K562 (cell line): ENCODE measurements around the gene CYB5D1. TPM values are rescaled to one million over a fixed set of nuclear protein-coding genes. Genes with fewer than 3 reads are reported as not detected.

Experiments used
- CTBP1 ChIP-seq: fragments of 450-650 bp; IDR thresholded peaks from 2 replicates; pipeline ENCODE4 v1.6.1; 2016; ENCODE audit warnings: borderline replicate concordance
- ETV1 ChIP-seq: fragments of 450-650 bp; conservative IDR thresholded peaks from 2 replicates; pipeline ENCODE4 v1.6.1; 2016; ENCODE audit warnings: missing genetic modification characterization, control low read depth, low read depth, missing compliant biosample characterization
- HIVEP1 ChIP-seq: fragments of 250-450 bp; sonication (Bioruptor Pico); IDR thresholded peaks from 2 replicates; pipeline ENCODE4 v1.4.0; 2020; ENCODE audit warnings: mild to moderate bottlenecking
- HNRNPLL ChIP-seq: fragments of 200-400 bp; formaldehyde crosslinking; IDR thresholded peaks from 2 replicates; pipeline ENCODE4 v1.6.1; 2017; ENCODE audit warnings: low read length, low read depth, mild to moderate bottlenecking; ENCODE audit not compliant: poor library complexity, severe bottlenecking
- KAT2B ChIP-seq: IDR thresholded peaks from one replicate; pipeline ENCODE4 v1.6.1; 2012; ENCODE audit warnings: low read depth, mild to moderate bottlenecking, control low read depth, inconsistent platforms, low read length, moderate library complexity
- KDM5B ChIP-seq: fragments of 200-600 bp; sonication (generic); IDR thresholded peaks from 2 replicates; pipeline ENCODE4 v1.6.1; 2012; ENCODE audit warnings: low read depth, mild to moderate bottlenecking, moderate library complexity, low read length, control low read depth, inconsistent platforms; ENCODE audit not compliant: insufficient replicate concordance
- MAFK ChIP-seq: IDR thresholded peaks from 2 replicates; pipeline ENCODE4 v1.6.1; 2011; ENCODE audit warnings: low read length, improper control_type of control experiment
- NRF1 ChIP-seq, 2 experiments: fragments of 450-650 bp; IDR thresholded peaks in 1 of 2; conservative IDR thresholded peaks in 1 of 2; 2 replicates each; pipeline ENCODE4 v1.6.1; 2014; ENCODE audit warnings: mild to moderate bottlenecking in 2 of 2
- POLR2G ChIP-seq: fragments of 200-400 bp; formaldehyde crosslinking; IDR thresholded peaks from 2 replicates; pipeline ENCODE4 v1.6.1; 2017; ENCODE audit warnings: low read depth, mild to moderate bottlenecking, antibody characterized with exemption, low read length, moderate library complexity
- SAFB ChIP-seq: fragments of 200-400 bp; formaldehyde crosslinking; IDR thresholded peaks from 2 replicates; pipeline ENCODE4 v1.6.1; 2017; ENCODE audit warnings: low read depth, low read length, borderline replicate concordance
- ZNF212 ChIP-seq: fragments of 450-650 bp; formaldehyde crosslinking; IDR thresholded peaks from 2 replicates; pipeline ENCODE4 v1.4.0; 2020; ENCODE audit warnings: mild to moderate bottlenecking
- ZNF436 ChIP-seq: fragments of 250-450, 450-650 bp; sonication (Bioruptor Pico); formaldehyde crosslinking; IDR thresholded peaks from 2 replicates; pipeline ENCODE4 v1.7.0; 2020; ENCODE audit warnings: mild to moderate bottlenecking
- ZNF551 ChIP-seq: fragments of 250-450 bp; sonication (Bioruptor Pico); IDR thresholded peaks from 2 replicates; pipeline ENCODE4 v1.5.0; 2021; ENCODE audit warnings: mild to moderate bottlenecking, moderate library complexity
- polyA plus RNA-seq, 8 experiments: library from polyadenylated mRNA; depleted of rRNA in 4 of 8; stranded (reverse) in 5 of 8; unstranded in 3 of 8; fragments of >200 nt; fragmentation: Nextera tagmentation in 2 of 8; fragmentation: Illumina TruSeq in 1 of 8; extraction: Ambion mirVana in 2 of 8; extraction: Trizol in 1 of 8; gene quantifications; 2 replicates each; pipeline versions ENCODE4 v1.2.1 to v1.2.3, GENCODE V29; 2011 to 2014; ENCODE audit warnings: inconsistent platforms in 1 of 8, missing spikeins in 1 of 8
- total RNA-seq, 7 experiments: library from RNA; depleted of rRNA in 6 of 7; stranded (reverse); fragments of >200 nt in 6 of 7; fragmentation: Illumina TruSeq in 2 of 7; extraction: Trizol in 2 of 7; gene quantifications; 2 replicates each; pipeline versions ENCODE4 v1.2.1 to v1.2.3, GENCODE V29; 2011 to 2021; ENCODE audit warnings: low replicate concordance in 1 of 7
- TF ChIP-seq, protein P1 (sequence below): fragments of 450-650 bp; IDR thresholded peaks from 2 replicates; pipeline ENCODE4 v1.6.1; 2016; ENCODE audit warnings: low read depth
- TF ChIP-seq, protein P2 (sequence below): fragments of 450-650 bp; IDR thresholded peaks from 2 replicates; pipeline ENCODE4 v1.6.1; 2017; ENCODE audit warnings: antibody characterized with exemption, mild to moderate bottlenecking

Gene CYB5D1
- total and polyA plus RNA-seq, 9 of the 15 experiments (the other 6 are each of a cell fraction or from before 2014, with no cell fraction given), result 2.4 to 7.9 (median 5.7) TPM

DNA sequence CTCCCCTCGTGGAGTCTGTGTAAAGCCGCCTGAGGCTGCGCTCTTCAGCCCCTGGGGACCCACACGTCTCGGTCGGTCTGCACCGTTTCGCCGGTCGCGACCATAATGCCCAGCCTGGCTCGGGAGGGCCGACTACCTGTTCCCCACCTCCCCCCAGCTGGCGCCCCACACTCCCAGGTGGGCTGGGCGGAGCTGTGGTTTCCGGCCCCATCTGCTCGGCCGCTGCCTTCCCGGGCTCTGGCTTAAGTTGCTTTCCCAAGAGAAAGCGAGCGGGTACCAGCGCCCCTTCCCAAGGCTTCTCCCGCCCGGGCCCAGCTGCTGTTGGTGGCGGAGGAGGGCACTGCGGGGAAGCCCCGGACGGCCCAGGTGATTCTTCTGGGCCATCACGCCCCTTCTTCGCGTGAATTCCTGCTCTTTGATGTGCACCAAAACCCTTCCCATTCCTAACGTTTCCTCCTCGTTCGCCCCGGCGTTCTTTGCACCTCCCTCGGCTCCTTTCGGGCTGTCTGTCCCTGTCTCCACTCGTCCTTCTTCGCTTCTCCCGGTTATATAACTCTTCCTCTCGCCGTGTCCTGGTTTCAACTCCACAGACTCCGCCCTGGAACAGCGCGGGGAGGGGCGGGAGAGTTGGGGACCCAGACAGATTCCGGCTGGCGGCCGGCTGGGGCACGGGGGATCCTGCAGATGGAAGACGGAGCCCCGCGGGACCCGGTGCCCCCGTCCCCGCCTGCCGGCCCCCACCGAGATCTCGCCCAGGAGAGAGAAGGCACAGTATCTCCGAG is 21.8 kb upstream of the CYB5D1 start (continued):
- TF ChIP-seq, protein P1, sequence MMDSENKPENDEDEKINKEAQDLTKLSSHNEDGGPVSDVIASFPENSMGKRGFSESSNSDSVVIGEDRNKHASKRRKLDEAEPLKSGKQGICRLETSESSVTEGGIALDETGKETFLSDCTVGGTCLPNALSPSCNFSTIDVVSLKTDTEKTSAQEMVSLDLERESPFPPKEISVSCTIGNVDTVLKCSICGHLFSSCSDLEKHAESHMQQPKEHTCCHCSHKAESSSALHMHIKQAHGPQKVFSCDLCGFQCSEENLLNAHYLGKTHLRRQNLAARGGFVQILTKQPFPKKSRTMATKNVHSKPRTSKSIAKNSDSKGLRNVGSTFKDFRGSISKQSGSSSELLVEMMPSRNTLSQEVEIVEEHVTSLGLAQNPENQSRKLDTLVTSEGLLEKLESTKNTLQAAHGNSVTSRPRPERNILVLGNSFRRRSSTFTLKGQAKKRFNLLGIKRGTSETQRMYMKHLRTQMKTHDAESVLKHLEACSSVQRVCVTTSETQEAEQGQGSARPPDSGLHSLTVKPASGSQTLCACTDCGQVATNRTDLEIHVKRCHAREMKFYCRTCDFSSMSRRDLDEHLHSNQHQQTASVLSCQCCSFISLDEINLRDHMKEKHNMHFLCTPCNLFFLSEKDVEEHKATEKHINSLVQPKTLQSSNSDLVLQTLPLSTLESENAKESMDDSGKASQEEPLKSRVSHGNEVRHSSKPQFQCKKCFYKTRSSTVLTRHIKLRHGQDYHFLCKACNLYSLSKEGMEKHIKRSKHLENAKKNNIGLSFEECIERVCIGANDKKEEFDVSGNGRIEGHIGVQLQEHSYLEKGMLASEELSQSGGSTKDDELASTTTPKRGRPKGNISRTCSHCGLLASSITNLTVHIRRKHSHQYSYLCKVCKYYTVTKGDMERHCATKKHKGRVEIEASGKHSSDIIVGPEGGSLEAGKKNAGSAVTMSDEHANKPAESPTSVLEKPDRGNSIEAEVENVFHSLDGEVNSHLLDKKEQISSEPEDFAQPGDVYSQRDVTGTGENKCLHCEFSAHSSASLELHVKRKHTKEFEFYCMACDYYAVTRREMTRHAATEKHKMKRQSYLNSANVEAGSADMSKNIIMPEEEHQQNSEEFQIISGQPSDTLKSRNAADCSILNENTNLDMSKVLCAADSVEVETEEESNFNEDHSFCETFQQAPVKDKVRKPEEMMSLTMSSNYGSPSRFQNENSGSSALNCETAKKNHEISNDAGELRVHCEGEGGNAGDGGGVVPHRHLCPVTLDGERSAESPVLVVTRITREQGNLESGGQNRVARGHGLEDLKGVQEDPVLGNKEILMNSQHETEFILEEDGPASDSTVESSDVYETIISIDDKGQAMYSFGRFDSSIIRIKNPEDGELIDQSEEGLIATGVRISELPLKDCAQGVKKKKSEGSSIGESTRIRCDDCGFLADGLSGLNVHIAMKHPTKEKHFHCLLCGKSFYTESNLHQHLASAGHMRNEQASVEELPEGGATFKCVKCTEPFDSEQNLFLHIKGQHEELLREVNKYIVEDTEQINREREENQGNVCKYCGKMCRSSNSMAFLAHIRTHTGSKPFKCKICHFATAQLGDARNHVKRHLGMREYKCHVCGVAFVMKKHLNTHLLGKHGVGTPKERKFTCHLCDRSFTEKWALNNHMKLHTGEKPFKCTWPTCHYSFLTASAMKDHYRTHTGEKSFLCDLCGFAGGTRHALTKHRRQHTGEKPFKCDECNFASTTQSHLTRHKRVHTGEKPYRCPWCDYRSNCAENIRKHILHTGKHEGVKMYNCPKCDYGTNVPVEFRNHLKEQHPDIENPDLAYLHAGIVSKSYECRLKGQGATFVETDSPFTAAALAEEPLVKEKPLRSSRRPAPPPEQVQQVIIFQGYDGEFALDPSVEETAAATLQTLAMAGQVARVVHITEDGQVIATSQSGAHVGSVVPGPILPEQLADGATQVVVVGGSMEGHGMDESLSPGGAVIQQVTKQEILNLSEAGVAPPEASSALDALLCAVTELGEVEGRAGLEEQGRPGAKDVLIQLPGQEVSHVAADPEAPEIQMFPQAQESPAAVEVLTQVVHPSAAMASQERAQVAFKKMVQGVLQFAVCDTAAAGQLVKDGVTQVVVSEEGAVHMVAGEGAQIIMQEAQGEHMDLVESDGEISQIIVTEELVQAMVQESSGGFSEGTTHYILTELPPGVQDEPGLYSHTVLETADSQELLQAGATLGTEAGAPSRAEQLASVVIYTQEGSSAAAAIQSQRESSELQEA, result no peak
- TF ChIP-seq HNRNPLL (peak; percentile 9), SAFB (0 out of 2 replicates have a peak, but pooled peaks have one; percentile 18), ZNF212 (no peak), KDM5B (peak; percentile 37), KAT2B (no peak), MAFK (no peak), HIVEP1 (no peak), ZNF436 (CRISPR knock-in tag) (no peak), CTBP1 (0 out of 2 replicates have a peak, but pooled peaks have one; percentile 4), POLR2G (peak; percentile 69), ETV1 (tag) (no peak), NRF1 (conservative IDR thresholded peaks at IDR 0.05 in 1 of 2, IDR thresholded peaks at IDR 0.05 in 1 of 2) (no peak; a peak in 1 of 4 replicates), ZNF551 (CRISPR knock-in tag) (no peak)
- TF ChIP-seq, protein P2, sequence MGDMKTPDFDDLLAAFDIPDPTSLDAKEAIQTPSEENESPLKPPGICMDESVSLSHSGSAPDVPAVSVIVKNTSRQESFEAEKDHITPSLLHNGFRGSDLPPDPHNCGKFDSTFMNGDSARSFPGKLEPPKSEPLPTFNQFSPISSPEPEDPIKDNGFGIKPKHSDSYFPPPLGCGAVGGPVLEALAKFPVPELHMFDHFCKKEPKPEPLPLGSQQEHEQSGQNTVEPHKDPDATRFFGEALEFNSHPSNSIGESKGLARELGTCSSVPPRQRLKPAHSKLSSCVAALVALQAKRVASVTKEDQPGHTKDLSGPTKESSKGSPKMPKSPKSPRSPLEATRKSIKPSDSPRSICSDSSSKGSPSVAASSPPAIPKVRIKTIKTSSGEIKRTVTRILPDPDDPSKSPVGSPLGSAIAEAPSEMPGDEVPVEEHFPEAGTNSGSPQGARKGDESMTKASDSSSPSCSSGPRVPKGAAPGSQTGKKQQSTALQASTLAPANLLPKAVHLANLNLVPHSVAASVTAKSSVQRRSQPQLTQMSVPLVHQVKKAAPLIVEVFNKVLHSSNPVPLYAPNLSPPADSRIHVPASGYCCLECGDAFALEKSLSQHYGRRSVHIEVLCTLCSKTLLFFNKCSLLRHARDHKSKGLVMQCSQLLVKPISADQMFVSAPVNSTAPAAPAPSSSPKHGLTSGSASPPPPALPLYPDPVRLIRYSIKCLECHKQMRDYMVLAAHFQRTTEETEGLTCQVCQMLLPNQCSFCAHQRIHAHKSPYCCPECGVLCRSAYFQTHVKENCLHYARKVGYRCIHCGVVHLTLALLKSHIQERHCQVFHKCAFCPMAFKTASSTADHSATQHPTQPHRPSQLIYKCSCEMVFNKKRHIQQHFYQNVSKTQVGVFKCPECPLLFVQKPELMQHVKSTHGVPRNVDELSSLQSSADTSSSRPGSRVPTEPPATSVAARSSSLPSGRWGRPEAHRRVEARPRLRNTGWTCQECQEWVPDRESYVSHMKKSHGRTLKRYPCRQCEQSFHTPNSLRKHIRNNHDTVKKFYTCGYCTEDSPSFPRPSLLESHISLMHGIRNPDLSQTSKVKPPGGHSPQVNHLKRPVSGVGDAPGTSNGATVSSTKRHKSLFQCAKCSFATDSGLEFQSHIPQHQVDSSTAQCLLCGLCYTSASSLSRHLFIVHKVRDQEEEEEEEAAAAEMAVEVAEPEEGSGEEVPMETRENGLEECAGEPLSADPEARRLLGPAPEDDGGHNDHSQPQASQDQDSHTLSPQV, result no peak
